CD4-positive, alpha-beta T cell treated with Interleukin-2 at 100 ng/mL for 4 hours (primary cell): ENCODE measurements around the gene CT45A7.
"Not testable (repeated sequence)": the region's sequence is repeated elsewhere in the genome, so short reads cannot be mapped to it uniquely, and the experiment has no call there.

Experiments used
- DNase-seq: peaks from one replicate; pipeline ENCODE4 v3.0.0-alpha.2; 2020; ENCODE audit warnings: low spot score

CT45A7 gene

DNA sequence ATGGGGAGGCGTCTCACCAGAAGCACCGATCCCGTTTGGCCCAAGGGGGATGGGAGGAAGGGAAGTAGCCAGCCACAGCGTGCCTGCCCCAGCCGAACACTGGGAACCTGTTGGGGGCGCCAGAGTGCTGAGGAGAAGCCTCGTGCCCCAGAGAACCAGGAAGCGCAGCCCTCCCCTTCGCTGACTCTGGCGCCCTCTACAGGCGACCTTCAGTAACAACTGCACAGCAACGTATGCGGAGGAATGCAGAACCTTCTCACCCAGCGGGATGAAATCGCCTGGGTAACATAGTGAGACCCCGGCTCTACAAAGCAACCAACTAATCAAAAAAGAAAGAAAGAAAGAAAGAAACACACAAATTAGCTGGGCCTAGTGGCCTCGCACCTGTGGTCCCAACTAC, at the start of gene CT45A7:
TSS of gene CT45A7 (minus strand) at position 101 of the 400 bp plus-strand sequence. CDS start 3,747 bp downstream, outside the sequence.
- not testable (repeated sequence) for DNase-seq

DNA sequence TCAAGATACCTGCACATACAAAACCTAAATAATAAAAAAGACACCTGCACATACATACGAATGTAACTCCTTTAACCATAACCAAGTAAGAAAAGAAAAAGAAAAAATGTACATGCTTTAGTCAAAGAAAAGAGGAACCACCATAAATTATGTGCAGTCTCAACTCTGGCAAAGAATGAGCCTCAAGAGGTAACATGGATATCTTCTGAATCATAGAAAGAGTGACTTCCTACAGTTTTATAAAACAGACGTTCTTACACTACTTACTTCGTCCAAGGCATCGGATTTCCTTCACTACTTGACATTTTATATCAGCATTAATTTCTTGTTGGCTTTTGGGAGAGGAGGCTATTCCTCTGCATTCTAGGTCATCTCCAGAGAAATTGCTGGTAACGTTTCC, 45.7 kb upstream of the CT45A7 start:
- not testable (repeated sequence) for DNase-seq

GRCh38 chrX:135871712-135872111, 34.6 kb upstream of the CT45A7 start, which contains the start of gene CT45A9:
CT45A9 (minus strand) TSS chrX:135871812; CDS start chrX:135868061, 3,751 bp downstream.
- not testable (repeated sequence) for DNase-seq

DNA sequence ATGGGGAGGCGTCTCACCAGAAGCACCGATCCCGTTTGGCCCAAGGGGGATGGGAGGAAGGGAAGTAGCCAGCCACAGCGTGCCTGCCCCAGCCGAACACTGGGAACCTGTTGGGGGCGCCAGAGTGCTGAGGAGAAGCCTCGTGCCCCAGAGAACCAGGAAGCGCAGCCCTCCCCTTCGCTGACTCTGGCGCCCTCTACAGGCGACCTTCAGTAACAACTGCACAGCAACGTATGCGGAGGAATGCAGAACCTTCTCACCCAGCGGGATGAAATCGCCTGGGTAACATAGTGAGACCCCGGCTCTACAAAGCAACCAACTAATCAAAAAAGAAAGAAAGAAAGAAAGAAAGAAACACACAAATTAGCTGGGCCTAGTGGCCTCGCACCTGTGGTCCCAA, 17.4 kb upstream of the CT45A7 start, which contains the start of gene CT45A8:
TSS of gene CT45A8 (minus strand) at position 101 of the 400 bp plus-strand sequence. CDS start 3,755 bp downstream, outside the sequence.
- DNase-seq, result not testable (repeated sequence)

DNA sequence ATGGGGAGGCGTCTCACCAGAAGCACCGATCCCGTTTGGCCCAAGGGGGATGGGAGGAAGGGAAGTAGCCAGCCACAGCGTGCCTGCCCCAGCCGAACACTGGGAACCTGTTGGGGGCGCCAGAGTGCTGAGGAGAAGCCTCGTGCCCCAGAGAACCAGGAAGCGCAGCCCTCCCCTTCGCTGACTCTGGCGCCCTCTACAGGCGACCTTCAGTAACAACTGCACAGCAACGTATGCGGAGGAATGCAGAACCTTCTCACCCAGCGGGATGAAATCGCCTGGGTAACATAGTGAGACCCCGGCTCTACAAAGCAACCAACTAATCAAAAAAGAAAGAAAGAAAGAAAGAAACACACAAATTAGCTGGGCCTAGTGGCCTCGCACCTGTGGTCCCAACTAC, 17.2 kb downstream of the CT45A7 start, which contains the start of gene CT45A2:
TSS of gene CT45A2 (minus strand) at position 101 of the 400 bp plus-strand sequence. CDS start 3,747 bp downstream, outside the sequence.
- DNase-seq, result not testable (repeated sequence)

- DNase-seq, result not testable (repeated sequence)
Measured at GRCh38 chrX:135802687-135803086, 34.4 kb downstream of the CT45A7 start, which contains the start of gene CT45A6. CT45A6 (minus strand) TSS chrX:135802787; CDS start chrX:135798993, 3,794 bp downstream.

- not testable (repeated sequence) for DNase-seq
Measured at GRCh38 chrX:135785403-135785802, 51.7 kb downstream of the CT45A7 start, which contains the start of gene CT45A5. CT45A5 (minus strand) TSS chrX:135785503; CDS start chrX:135781729, 3,774 bp downstream.
